Heart right ventricle (tissue), 16 donors: Measurements from ENCODE around the gene DSTYK. TPM values are rescaled to one million over a fixed set of nuclear protein-coding genes. Genes with fewer than 3 reads are reported as not detected.

Experiments used
- ATAC-seq, 8 donors: fragments of 200-7000 bp; cut with Tn5 transposase; one replicate each; pipeline ENCODE4 v1.9.1; 2020; ENCODE audit warnings: mild to moderate bottlenecking in 8 of 8, moderate library complexity in 8 of 8, moderate number of reproducible peaks in 1 of 8
- DNase-seq, 2 donors: peaks; one replicate each; pipeline ENCODE4 v3.0.0-alpha.2; 2020
- H3K27ac ChIP-seq, 10 donors: fragments of 200-600 bp; sonication (generic) in 2 of 10; one replicate each; pipeline versions ENCODE4 v1.5.0 to v1.8.0; 2020 to 2022; ENCODE audit warnings: mild to moderate bottlenecking in 3 of 10
- H3K27me3 ChIP-seq, 7 donors: fragments of 200-600 bp; one replicate each; pipeline ENCODE4 v1.8.0; 2021 to 2022; ENCODE audit warnings: mild to moderate bottlenecking in 2 of 7
- H3K36me3 ChIP-seq, 9 donors: fragments of 200-600 bp; sonication (generic) in 1 of 9; one replicate each; pipeline versions ENCODE4 v1.5.0 to v1.8.0; 2020 to 2022; ENCODE audit warnings: mild to moderate bottlenecking in 2 of 9
- H3K4me1 ChIP-seq, 9 donors: fragments of 200-600 bp; sonication (generic) in 1 of 9; one replicate each; pipeline versions ENCODE4 v1.5.0 to v1.8.0; 2020 to 2022; ENCODE audit warnings: mild to moderate bottlenecking in 4 of 9
- H3K4me3 ChIP-seq, 10 donors: fragments of 200-600 bp; sonication (generic) in 2 of 10; one replicate each; pipeline versions ENCODE4 v1.5.0 to v1.8.0; 2020 to 2022; ENCODE audit warnings: mild to moderate bottlenecking in 7 of 10, moderate library complexity in 2 of 10
- H3K9me3 ChIP-seq, 11 donors: fragments of 200-600 bp in 10 of 11; sonication (generic) in 2 of 11; one replicate each; pipeline versions ENCODE4 v1.5.0 to v1.8.0; 2013 to 2022; ENCODE audit warnings: mild to moderate bottlenecking in 2 of 11, control low read depth in 1 of 11, moderate library complexity in 1 of 11
- WGBS, 2 donors: extraction: QIAGEN DNeasy Blood & Tissue Kit; methylation state at CpG; one replicate each; pipeline ENCODE4 v1.1.7; 2013; ENCODE audit warnings: inconsistent platforms in 1 of 2; 5-methylcytosine and 5-hydroxymethylcytosine counted together
- intact Hi-C, 10 donors: fragments of 100-400 bp; cut with DNase I; formaldehyde crosslinking; loops; one replicate each; pipeline versions ENCODE4 v1.11.1 to v1.14.2; 2022
- polyA plus RNA-seq, 2 donors: library from polyadenylated mRNA; stranded (reverse); fragments of 200-250 nt; gene quantifications; one replicate each; pipeline ENCODE4 v1.2.3, GENCODE V29; 2013
- total RNA-seq, 10 donors: library from RNA; stranded (reverse); fragmentation: NEBNext Ultra II Directional in 3 of 10; extraction: Animal tissue kit (Norgen Biotek cat#: 25700) in 3 of 10; gene quantifications; one replicate each; pipeline versions ENCODE4 v1.2.1 to v1.2.4, GENCODE V29; 2021 to 2023
- TF ChIP-seq, protein P1 (sequence below), 9 donors: fragments of 200-600 bp; sonication (generic) in 2 of 9; IDR thresholded peaks; one replicate each; pipeline versions ENCODE4 v1.5.0 to v1.8.0; 2021 to 2022; ENCODE audit warnings: antibody characterized with exemption in 9 of 9, mild to moderate bottlenecking in 5 of 9, moderate library complexity in 1 of 9
- donor health status: Arrhythmogenic right ventricular cardiomyopathy.
- donor health status: ischemic (EF 13 %, LVEDD 7.1; RV severe dilation, severe dysfunction).
- donor health status: healthy with polysubstance abuse.
- donor health status: DM: no; HTN: yes; CAD: no.
- donor health status: DM: no; HTN: no; CAD: no.
- donor health status: ischemic (EF 25% LVEDD 6.9; RV normal size, moderate dysfunction).
- donor health status: ischemic (EF 25% LVEDD 5.7; RV mildly dilated, moderate dysfunction).
- donor health status: healthy.
- donor health status: DM: yes; HTN: yes; CAD: no.
- donor health status: Ischemic cardiomyopathy.
- donor health status: ischemic (EF 35%, LVEDD 5.7; RV mildly dilated, moderate dysfunction).
- donor health status: nonischemic (EF 11% LVEDD 7.7; RV severe dilation, severe dysfunction).
- donor health status: DM: yes; HTN: yes; CAD: no.
- donor health status: PGD.
- donor health status: ischemic (EF 29% LVEDD 5.4; RV normal size, mild dysfunction).
- donor health status: nonischemic (EF 23%, LVEDD 6.1; RV moderate dilation, normal function).

DSTYK gene
- total and polyA plus RNA-seq, 12 donors, result 2.6 to 9.5 (median 7.6) TPM

DNA sequence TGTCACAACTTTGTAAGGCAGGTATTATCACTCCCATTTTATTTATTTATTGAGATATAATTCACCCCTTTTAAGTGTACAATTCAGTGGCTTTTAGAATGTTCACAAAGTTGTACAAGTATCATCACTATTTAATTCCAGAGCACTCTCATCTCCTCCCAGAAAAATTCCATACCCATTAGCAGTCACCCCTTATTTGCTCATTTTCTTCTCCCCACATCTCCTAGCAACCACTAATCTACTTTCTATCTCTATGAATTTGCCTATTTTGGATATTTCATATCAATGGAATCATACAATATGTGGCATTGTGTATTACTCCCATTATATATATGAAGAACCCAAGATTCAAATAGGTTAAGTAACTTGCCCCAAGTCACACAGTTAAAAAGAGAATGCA lies 7.0 kb downstream of the DSTYK start:
- no peak overlapping the region for H3K4me3 ChIP-seq
- H3K9me3 ChIP-seq, result no peaks in the 10 kb centered on the region
- peaks cover 0 to 18% (median 1%) of the 10 kb centered on the region in 9 donors for H3K4me1 ChIP-seq
- no peak overlapping the region for H3K27ac ChIP-seq
- TF ChIP-seq, protein P1, sequence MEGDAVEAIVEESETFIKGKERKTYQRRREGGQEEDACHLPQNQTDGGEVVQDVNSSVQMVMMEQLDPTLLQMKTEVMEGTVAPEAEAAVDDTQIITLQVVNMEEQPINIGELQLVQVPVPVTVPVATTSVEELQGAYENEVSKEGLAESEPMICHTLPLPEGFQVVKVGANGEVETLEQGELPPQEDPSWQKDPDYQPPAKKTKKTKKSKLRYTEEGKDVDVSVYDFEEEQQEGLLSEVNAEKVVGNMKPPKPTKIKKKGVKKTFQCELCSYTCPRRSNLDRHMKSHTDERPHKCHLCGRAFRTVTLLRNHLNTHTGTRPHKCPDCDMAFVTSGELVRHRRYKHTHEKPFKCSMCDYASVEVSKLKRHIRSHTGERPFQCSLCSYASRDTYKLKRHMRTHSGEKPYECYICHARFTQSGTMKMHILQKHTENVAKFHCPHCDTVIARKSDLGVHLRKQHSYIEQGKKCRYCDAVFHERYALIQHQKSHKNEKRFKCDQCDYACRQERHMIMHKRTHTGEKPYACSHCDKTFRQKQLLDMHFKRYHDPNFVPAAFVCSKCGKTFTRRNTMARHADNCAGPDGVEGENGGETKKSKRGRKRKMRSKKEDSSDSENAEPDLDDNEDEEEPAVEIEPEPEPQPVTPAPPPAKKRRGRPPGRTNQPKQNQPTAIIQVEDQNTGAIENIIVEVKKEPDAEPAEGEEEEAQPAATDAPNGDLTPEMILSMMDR (IDR thresholded peaks at IDR 0.05), result no peak
- ATAC-seq (no peak), DNase-seq (no peak)
- no peaks in the 10 kb centered on the region for H3K36me3 ChIP-seq
- no peaks in the 10 kb centered on the region for H3K27me3 ChIP-seq
- intact Hi-C loops, result no loop called here

DNA sequence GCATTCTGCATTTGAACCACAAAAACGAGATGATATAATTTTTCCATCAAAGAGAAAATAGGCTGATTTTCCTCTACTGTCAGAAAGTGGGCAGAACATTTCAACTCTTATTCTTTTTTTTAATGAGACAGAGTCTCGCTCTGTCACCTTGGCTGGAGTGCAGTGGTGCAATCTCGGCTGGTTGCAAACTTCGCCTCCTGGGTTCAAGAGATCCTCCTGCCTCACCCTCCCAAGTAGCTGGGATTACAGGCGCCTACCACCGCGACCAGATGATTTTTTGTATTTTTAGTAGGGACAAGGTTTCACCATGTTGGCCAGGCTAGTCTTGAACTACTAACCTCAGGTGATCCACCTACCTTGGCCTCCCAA lies 11.6 kb downstream of the DSTYK start:
- Histone ChIP-seq H3K36me3 (no peaks in the 10 kb centered on the region), H3K9me3 (no peaks in the 10 kb centered on the region), H3K27me3 (no peaks in the 10 kb centered on the region), H3K27ac (no peak overlapping the region), H3K4me3 (no peak overlapping the region), H3K4me1 (peaks cover 0 to 21% (median 0%) of the 10 kb centered on the region in 9 donors)
- TF ChIP-seq, protein P1 (IDR thresholded peaks at IDR 0.05), result no peak
- no peak for DNase-seq
- intact Hi-C loops, result no loop called here
- 93 to 97% methylated on average over 7 of the region's 7 CpGs for WGBS, 2 donors
- no peak for ATAC-seq

DNA sequence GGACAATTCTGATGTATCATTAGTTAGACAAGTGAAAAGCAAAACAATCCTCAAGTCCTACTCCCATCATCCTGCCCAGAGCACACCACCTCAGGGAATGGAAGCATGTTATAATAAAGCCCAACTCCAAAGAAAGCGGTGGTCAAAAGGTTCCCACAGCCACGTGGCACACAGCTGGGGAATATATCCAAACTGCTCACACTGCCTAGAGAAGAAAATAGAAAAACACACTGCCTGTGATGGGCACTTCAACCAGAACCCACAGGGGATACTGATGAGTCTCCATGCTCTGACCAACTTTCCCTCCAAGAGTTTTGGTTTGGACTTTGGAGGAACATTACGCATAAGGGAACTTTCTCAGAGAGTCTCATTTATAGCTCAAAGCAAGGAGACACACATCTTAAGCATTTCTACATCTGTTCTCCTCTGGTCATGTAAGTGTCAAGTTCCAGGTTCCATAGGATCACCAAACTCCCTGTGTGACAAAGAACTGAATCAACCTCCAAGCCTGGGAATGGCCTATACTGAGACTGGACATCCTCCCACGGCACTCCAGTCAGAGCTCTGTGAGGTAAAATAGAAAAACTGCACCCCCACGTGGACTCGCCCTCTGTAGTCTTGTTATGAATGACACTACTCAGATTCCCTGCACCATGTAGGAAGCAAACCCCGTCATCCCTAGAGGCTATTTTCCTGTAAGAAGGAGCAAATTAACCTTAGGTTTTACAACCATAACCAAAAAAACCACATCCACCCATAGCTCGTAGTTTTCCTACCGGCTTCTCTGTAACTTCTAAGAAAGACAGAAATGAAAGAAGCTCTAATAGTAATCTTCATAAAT lies 12.2 kb downstream of the DSTYK start:
- H3K27ac ChIP-seq, result no peak overlapping the region
- peaks cover 0 to 15% (median 0%) of the 10 kb centered on the region in 9 donors for H3K4me1 ChIP-seq
- H3K4me3 ChIP-seq, result no peak overlapping the region
- H3K36me3 ChIP-seq, result no peaks in the 10 kb centered on the region
- DNase-seq (no peak), ATAC-seq (peak in 1 of 8 donors; percentile 9)
- no peaks in the 10 kb centered on the region for H3K9me3 ChIP-seq
- WGBS, 2 donors, result 78 to 79% methylated on average over 9 of the region's 9 CpGs
- intact Hi-C loops, result no loop called here
- TF ChIP-seq, protein P1 (IDR thresholded peaks at IDR 0.05), result no peak
- H3K27me3 ChIP-seq, result no peaks in the 10 kb centered on the region

DNA sequence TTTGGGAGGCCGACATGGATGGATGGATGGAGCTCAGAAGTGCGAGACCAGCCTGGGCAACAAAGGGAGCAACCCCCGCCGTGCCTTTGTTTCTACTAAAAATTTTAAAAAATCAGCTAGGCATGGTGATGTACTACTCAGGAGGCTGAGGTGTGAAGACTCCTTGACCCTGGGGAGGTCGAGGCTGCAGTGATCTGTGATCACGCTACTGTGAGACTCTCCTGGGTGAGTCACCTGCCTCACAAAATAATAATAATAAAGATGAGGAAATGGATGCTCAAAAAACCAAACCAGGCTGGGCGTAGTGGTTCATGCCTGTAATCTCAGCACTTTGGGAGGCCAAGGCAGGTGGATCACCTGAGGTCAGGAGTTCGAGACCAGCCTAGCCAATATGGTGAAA lies 19.2 kb downstream of the DSTYK start:
- DNase-seq, result no peak
- no peak overlapping the region for H3K4me3 ChIP-seq
- no peak overlapping the region for H3K27ac ChIP-seq
- H3K36me3 ChIP-seq, result peaks cover 0 to 6% (median 0%) of the 10 kb centered on the region in 9 donors
- ATAC-seq, result no peak
- H3K9me3 ChIP-seq, result no peaks in the 10 kb centered on the region
- intact Hi-C loops, result no loop called here
- H3K27me3 ChIP-seq, result no peaks in the 10 kb centered on the region
- TF ChIP-seq, protein P1 (IDR thresholded peaks at IDR 0.05), result no peak
- WGBS, 2 donors, result 93 to 95% methylated on average over 8 of the region's 8 CpGs
- H3K4me1 ChIP-seq, result peaks cover 0 to 29% (median 11%) of the 10 kb centered on the region in 9 donors
